SK-N-SH treated with all-trans-retinoic acid at 6 μM for 48 hours (cell line): Measurements from ENCODE around the gene GSTO2.

ENCODE experiments used
- ATAC-seq: fragments of 200-7000 bp; cut with Tn5 transposase; 3 replicates; pipeline ENCODE4 v1.9.1; 2020; ENCODE audit warnings: mild to moderate bottlenecking, moderate library complexity
- ARNTL ChIP-seq: fragments of 450-650 bp; formaldehyde crosslinking; IDR thresholded peaks from 2 replicates; pipeline ENCODE4 v1.5.0; 2020; ENCODE audit warnings: low read depth, mild to moderate bottlenecking, moderate library complexity, borderline replicate concordance
- ESRRG ChIP-seq: fragments of 250-450 bp; sonication (Bioruptor Pico); IDR thresholded peaks from 2 replicates; pipeline ENCODE4 v1.6.1; 2021; ENCODE audit warnings: mild to moderate bottlenecking
- OSR1 ChIP-seq: fragments of 250-450 bp; sonication (Bioruptor Pico); IDR thresholded peaks from 2 replicates; pipeline ENCODE4 v1.8.0; 2022; ENCODE audit warnings: moderate library complexity, mild to moderate bottlenecking, inconsistent platforms
- PPARA ChIP-seq: fragments of 250-450 bp; sonication (Bioruptor Pico); IDR thresholded peaks from 2 replicates; pipeline ENCODE4 v1.5.0; 2020; ENCODE audit warnings: mild to moderate bottlenecking, borderline replicate concordance
- SNAI2 ChIP-seq: fragments of 250-450 bp; sonication (Bioruptor Pico); IDR thresholded peaks from 2 replicates; pipeline ENCODE4 v1.5.0; 2020; ENCODE audit warnings: mild to moderate bottlenecking, moderate library complexity
- TCF4 ChIP-seq: fragments of 250-450 bp; sonication (Bioruptor Pico); IDR thresholded peaks from 2 replicates; pipeline ENCODE4 v1.8.0; 2021; ENCODE audit warnings: mild to moderate bottlenecking, moderate library complexity, borderline replicate concordance
- TOX ChIP-seq: fragments of 250-450 bp; sonication (Bioruptor Pico); IDR thresholded peaks from 2 replicates; pipeline ENCODE4 v1.8.0; 2021; ENCODE audit warnings: mild to moderate bottlenecking, moderate library complexity, borderline replicate concordance
- ZNF565 ChIP-seq: fragments of 450-650 bp; formaldehyde crosslinking; conservative IDR thresholded peaks from 2 replicates; pipeline ENCODE4 v1.5.0; 2020; ENCODE audit warnings: low read depth, mild to moderate bottlenecking, moderate library complexity
- ZNF70 ChIP-seq: fragments of 450-650 bp; formaldehyde crosslinking; IDR thresholded peaks from 2 replicates; pipeline ENCODE4 v1.5.0; 2020; ENCODE audit warnings: mild to moderate bottlenecking, moderate library complexity
- ZNF8 ChIP-seq: fragments of 450-650 bp; formaldehyde crosslinking; IDR thresholded peaks from 2 replicates; pipeline ENCODE4 v1.5.0; 2020; ENCODE audit warnings: mild to moderate bottlenecking, moderate library complexity
- TF ChIP-seq, protein P1 (sequence below): fragments of 250-450 bp; sonication (Bioruptor Pico); IDR thresholded peaks from 2 replicates; pipeline ENCODE4 v1.5.1; 2021; ENCODE audit warnings: mild to moderate bottlenecking, moderate library complexity
- TF ChIP-seq, protein P2 (sequence below): fragments of 250-450 bp; sonication (Bioruptor Pico); IDR thresholded peaks from 2 replicates; pipeline ENCODE4 v1.8.0; 2020; ENCODE audit warnings: mild to moderate bottlenecking, moderate library complexity, borderline replicate concordance
- TF ChIP-seq, protein P3 (sequence below): fragments of 250-450 bp; sonication (Bioruptor Pico); IDR thresholded peaks from 2 replicates; pipeline ENCODE4 v1.5.1; 2020; ENCODE audit warnings: low read depth, mild to moderate bottlenecking, moderate library complexity
- TF ChIP-seq, protein P4 (sequence below): fragments of 250-450 bp; sonication (Bioruptor Pico); IDR thresholded peaks from 2 replicates; pipeline ENCODE4 v1.5.0; 2020; ENCODE audit warnings: mild to moderate bottlenecking, moderate library complexity
- TF ChIP-seq, protein P5 (sequence below): fragments of 250-450 bp; sonication (Bioruptor Pico); IDR thresholded peaks from 2 replicates; pipeline ENCODE4 v1.8.0; 2021; ENCODE audit warnings: low read depth, mild to moderate bottlenecking, moderate library complexity, borderline replicate concordance

The GSTO2 gene

DNA sequence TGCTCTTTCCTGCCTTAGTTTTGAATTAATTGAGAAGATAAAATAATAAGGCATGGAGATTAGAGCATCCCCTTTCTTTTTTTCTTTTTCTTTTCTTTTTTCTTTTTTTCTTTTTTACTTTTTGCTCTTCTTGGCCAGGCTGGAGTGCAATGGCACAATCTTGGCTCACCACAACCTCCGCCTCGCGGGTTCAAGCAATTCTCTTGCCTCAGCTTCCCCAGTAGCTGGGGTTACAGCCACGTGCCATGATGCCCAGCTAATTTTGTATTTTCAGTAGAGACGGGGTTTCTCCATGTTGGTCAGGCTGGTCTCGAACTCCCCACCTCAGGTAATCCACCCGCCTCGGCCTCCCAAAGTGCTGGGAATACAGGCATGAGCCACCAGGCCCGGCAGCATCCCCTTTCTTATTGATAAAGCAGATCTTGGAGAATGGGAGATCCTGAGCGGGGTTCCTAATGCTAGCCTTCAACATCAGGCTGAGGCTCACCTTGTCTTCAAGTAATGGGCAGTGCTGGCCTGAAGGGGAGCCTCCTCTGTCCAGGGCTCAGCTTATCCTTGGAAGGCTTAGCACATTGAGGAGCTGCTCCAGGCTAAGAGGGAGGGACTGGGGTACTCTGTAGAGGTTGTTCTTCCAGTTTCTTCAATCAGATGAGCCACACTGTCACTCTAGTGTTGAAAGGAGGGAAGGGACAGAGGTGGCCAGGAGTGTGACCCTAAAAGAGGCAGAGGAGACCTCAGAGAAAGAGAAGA, 27.9 kb downstream of the GSTO2 start:
- no peak for ATAC-seq
- TF ChIP-seq TOX (CRISPR knock-in tag) (no peak), ESRRG (CRISPR knock-in tag) (no peak), ZNF565 (CRISPR knock-in tag) (no peak), ZNF8 (no peak)
- TF ChIP-seq, protein P1, sequence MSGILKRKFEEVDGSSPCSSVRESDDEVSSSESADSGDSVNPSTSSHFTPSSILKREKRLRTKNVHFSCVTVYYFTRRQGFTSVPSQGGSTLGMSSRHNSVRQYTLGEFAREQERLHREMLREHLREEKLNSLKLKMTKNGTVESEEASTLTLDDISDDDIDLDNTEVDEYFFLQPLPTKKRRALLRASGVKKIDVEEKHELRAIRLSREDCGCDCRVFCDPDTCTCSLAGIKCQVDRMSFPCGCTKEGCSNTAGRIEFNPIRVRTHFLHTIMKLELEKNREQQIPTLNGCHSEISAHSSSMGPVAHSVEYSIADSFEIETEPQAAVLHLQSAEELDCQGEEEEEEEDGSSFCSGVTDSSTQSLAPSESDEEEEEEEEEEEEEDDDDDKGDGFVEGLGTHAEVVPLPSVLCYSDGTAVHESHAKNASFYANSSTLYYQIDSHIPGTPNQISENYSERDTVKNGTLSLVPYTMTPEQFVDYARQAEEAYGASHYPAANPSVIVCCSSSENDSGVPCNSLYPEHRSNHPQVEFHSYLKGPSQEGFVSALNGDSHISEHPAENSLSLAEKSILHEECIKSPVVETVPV (CRISPR knock-in tag): no peak
- TF ChIP-seq, protein P2, sequence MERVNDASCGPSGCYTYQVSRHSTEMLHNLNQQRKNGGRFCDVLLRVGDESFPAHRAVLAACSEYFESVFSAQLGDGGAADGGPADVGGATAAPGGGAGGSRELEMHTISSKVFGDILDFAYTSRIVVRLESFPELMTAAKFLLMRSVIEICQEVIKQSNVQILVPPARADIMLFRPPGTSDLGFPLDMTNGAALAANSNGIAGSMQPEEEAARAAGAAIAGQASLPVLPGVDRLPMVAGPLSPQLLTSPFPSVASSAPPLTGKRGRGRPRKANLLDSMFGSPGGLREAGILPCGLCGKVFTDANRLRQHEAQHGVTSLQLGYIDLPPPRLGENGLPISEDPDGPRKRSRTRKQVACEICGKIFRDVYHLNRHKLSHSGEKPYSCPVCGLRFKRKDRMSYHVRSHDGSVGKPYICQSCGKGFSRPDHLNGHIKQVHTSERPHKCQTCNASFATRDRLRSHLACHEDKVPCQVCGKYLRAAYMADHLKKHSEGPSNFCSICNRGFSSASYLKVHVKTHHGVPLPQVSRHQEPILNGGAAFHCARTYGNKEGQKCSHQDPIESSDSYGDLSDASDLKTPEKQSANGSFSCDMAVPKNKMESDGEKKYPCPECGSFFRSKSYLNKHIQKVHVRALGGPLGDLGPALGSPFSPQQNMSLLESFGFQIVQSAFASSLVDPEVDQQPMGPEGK: no peak
- TF ChIP-seq, protein P3, sequence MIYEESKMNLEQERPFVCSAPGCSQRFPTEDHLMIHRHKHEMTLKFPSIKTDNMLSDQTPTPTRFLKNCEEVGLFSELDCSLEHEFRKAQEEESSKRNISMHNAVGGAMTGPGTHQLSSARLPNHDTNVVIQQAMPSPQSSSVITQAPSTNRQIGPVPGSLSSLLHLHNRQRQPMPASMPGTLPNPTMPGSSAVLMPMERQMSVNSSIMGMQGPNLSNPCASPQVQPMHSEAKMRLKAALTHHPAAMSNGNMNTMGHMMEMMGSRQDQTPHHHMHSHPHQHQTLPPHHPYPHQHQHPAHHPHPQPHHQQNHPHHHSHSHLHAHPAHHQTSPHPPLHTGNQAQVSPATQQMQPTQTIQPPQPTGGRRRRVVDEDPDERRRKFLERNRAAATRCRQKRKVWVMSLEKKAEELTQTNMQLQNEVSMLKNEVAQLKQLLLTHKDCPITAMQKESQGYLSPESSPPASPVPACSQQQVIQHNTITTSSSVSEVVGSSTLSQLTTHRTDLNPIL: no peak
- TF ChIP-seq, protein P4, sequence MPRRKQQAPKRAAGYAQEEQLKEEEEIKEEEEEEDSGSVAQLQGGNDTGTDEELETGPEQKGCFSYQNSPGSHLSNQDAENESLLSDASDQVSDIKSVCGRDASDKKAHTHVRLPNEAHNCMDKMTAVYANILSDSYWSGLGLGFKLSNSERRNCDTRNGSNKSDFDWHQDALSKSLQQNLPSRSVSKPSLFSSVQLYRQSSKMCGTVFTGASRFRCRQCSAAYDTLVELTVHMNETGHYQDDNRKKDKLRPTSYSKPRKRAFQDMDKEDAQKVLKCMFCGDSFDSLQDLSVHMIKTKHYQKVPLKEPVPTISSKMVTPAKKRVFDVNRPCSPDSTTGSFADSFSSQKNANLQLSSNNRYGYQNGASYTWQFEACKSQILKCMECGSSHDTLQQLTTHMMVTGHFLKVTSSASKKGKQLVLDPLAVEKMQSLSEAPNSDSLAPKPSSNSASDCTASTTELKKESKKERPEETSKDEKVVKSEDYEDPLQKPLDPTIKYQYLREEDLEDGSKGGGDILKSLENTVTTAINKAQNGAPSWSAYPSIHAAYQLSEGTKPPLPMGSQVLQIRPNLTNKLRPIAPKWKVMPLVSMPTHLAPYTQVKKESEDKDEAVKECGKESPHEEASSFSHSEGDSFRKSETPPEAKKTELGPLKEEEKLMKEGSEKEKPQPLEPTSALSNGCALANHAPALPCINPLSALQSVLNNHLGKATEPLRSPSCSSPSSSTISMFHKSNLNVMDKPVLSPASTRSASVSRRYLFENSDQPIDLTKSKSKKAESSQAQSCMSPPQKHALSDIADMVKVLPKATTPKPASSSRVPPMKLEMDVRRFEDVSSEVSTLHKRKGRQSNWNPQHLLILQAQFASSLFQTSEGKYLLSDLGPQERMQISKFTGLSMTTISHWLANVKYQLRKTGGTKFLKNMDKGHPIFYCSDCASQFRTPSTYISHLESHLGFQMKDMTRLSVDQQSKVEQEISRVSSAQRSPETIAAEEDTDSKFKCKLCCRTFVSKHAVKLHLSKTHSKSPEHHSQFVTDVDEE (CRISPR knock-in tag): no peak

DNA sequence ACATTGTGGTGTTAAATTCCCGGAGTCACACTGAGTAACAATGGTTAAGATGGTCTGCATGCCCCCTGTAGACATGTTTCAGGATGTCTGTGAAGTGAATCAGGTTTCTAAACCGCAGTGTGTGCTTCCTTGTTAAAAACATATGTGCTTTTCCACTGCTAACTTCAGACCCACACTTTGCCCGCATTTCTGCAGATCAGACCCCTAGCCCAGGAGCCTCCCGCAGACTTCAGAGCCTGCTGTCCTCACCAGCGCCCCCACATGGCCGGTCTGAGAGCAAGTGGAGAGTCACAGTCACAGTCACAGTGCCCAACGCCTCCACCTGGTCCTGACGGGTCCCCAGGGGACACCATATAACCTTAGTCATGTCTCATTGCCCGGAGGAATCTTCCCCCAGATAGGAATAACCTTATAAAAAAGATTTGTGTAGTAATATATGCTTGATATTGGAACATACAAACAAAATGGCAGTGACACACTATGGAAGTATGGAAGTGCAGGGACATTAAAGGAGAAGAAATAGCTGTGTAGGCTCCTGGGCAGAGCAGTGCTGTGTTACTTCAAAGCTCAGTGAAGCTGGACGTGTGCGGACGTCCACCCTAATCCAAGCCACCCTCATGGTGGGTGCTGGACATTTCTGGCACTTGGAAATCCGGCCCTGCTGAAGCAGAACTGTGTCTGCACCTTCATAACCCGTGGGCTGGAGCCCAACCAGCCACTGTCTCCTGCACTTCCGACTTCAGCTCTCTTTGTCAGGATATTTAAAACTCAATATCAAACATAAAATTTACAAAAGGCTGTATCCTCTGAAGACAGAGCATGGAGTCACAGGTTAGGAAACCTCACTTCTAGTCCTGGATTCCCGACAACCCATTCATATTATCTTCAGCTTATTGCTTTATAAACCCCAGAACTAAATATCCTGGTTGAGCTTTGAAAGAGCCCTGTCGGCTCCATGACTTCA, 29.0 kb downstream of the GSTO2 start:
- TF ChIP-seq ZNF70 (CRISPR knock-in tag) (no peak), OSR1 (CRISPR knock-in tag) (no peak), SNAI2 (CRISPR knock-in tag) (no peak), PPARA (CRISPR knock-in tag) (no peak), ARNTL (CRISPR knock-in tag) (no peak), TCF4 (CRISPR knock-in tag) (no peak)
- TF ChIP-seq, protein P5, sequence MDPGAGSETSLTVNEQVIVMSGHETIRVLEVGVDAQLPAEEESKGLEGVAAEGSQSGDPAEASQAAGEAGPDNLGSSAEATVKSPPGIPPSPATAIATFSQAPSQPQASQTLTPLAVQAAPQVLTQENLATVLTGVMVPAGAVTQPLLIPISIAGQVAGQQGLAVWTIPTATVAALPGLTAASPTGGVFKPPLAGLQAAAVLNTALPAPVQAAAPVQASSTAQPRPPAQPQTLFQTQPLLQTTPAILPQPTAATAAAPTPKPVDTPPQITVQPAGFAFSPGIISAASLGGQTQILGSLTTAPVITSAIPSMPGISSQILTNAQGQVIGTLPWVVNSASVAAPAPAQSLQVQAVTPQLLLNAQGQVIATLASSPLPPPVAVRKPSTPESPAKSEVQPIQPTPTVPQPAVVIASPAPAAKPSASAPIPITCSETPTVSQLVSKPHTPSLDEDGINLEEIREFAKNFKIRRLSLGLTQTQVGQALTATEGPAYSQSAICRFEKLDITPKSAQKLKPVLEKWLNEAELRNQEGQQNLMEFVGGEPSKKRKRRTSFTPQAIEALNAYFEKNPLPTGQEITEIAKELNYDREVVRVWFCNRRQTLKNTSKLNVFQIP (CRISPR knock-in tag): no peak
- TF ChIP-seq, protein P3: no peak
- no peak for ATAC-seq
